Esophagus muscularis mucosa (tissue), 4 donors: ENCODE results near the gene USP47.

ENCODE experiments used
- EP300 ChIP-seq: sonication (generic); formaldehyde crosslinking; IDR thresholded peaks from one replicate; pipeline ENCODE4 v1.6.1; 2017; ENCODE audit warnings: antibody characterized with exemption
- POLR2A ChIP-seq: fragments of 450-650 bp; IDR thresholded peaks from one replicate; pipeline ENCODE4 v1.6.1; 2017; ENCODE audit warnings: antibody characterized with exemption, moderate library complexity, mild to moderate bottlenecking, low read depth
- POLR2AphosphoS5 ChIP-seq, 2 donors: sonication (generic); formaldehyde crosslinking; IDR thresholded peaks; one replicate each; pipeline ENCODE4 v1.6.1; 2017; ENCODE audit warnings: antibody characterized with exemption in 2 of 2
- TF ChIP-seq, protein P1 (sequence below), 3 experiments: fragments of 200-600 bp in 2 of 3; fragments of 450-650 bp in 1 of 3; sonication (generic) in 2 of 3; IDR thresholded peaks; one replicate each; pipeline ENCODE4 v1.5.1; 2017 to 2019; ENCODE audit warnings: antibody characterized with exemption in 3 of 3, mild to moderate bottlenecking in 2 of 3, moderate library complexity in 1 of 3

DNA sequence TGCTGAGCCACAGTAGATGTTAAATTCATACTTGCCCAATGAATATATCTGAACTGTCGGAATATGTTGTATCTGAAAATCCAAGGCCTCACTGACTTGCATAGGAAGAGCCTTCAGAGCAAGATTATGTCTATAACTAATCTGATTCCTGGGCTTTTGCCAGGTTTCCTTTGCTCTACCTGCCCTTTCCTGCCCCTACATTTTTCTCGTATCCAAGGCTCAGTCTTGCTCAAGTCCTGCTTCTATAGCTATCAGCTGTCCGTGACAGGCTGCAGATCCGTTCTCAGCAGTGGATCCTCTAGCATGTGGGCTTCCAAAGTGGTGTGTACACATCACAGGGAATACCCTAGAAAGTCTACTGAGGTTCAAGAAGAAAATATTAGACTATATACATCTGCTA is 18.8 kb upstream of the USP47 start:
- TF ChIP-seq, protein P1, sequence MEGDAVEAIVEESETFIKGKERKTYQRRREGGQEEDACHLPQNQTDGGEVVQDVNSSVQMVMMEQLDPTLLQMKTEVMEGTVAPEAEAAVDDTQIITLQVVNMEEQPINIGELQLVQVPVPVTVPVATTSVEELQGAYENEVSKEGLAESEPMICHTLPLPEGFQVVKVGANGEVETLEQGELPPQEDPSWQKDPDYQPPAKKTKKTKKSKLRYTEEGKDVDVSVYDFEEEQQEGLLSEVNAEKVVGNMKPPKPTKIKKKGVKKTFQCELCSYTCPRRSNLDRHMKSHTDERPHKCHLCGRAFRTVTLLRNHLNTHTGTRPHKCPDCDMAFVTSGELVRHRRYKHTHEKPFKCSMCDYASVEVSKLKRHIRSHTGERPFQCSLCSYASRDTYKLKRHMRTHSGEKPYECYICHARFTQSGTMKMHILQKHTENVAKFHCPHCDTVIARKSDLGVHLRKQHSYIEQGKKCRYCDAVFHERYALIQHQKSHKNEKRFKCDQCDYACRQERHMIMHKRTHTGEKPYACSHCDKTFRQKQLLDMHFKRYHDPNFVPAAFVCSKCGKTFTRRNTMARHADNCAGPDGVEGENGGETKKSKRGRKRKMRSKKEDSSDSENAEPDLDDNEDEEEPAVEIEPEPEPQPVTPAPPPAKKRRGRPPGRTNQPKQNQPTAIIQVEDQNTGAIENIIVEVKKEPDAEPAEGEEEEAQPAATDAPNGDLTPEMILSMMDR (IDR thresholded peaks at IDR 0.05), result no peak
- TF ChIP-seq POLR2AphosphoS5 (IDR thresholded peaks at IDR 0.05) (no peak), POLR2A (no peak), EP300 (no peak)
